GM23248 (cell line): ENCODE results near the gene ERBB4. TPM values are rescaled to one million over a fixed set of nuclear protein-coding genes. Genes with fewer than 3 reads are reported as not detected.

Experiments used
- DNase-seq: peaks from one replicate; pipeline ENCODE4 v3.0.0-alpha.2; 2015
- H2AFZ ChIP-seq: fragments of 200-600 bp; sonication (generic); 2 replicates; pipeline ENCODE4 v1.6.1; 2016; ENCODE audit warnings: antibody characterized with exemption
- H3F3A ChIP-seq: fragments of 200-600 bp; sonication (generic); 2 replicates; pipeline ENCODE4 v1.6.1; 2016; ENCODE audit warnings: mild to moderate bottlenecking, antibody characterized with exemption, mixed run types; ENCODE audit not compliant: insufficient read depth
- H3K27ac ChIP-seq: fragments of 200-600 bp; sonication (generic); 2 replicates; pipeline ENCODE4 v1.5.1; 2016; ENCODE audit warnings: mild to moderate bottlenecking
- H3K27me3 ChIP-seq: fragments of 200-600 bp; sonication (generic); replicated peaks from 2 replicates; pipeline ENCODE4 v1.6.1; 2016; ENCODE audit warnings: mild to moderate bottlenecking; ENCODE audit not compliant: insufficient read depth
- H3K36me3 ChIP-seq: fragments of 200-600 bp; sonication (generic); 2 replicates; pipeline ENCODE4 v1.6.1; 2016; ENCODE audit warnings: low read depth, mild to moderate bottlenecking
- H3K4me1 ChIP-seq: fragments of 200-600 bp; sonication (generic); 2 replicates; pipeline ENCODE4 v1.6.1; 2016; ENCODE audit warnings: mild to moderate bottlenecking; ENCODE audit not compliant: insufficient read depth
- H3K4me2 ChIP-seq: fragments of 200-600 bp; sonication (generic); one replicate; pipeline ENCODE4 v1.6.1; 2016; ENCODE audit warnings: mild to moderate bottlenecking; ENCODE audit not compliant: unreplicated experiment
- H3K4me3 ChIP-seq: fragments of 200-600 bp; sonication (generic); 2 replicates; pipeline ENCODE4 v1.5.1; 2016; ENCODE audit warnings: mild to moderate bottlenecking
- H3K79me2 ChIP-seq: fragments of 200-600 bp; sonication (generic); 2 replicates; pipeline ENCODE4 v1.6.1; 2016; ENCODE audit warnings: mild to moderate bottlenecking; ENCODE audit not compliant: insufficient read depth
- H3K9ac ChIP-seq: fragments of 200-600 bp; sonication (generic); 2 replicates; pipeline ENCODE4 v1.6.1; 2016; ENCODE audit warnings: mild to moderate bottlenecking
- H3K9me2 ChIP-seq: fragments of 200-600 bp; sonication (generic); 2 replicates; pipeline ENCODE4 v1.6.1; 2016; ENCODE audit warnings: mixed run types, mild to moderate bottlenecking, moderate library complexity; ENCODE audit not compliant: insufficient read depth
- H3K9me3 ChIP-seq: fragments of 200-600 bp; sonication (generic); one replicate; pipeline ENCODE4 v1.6.1; 2017; ENCODE audit warnings: low read depth
- H4K20me1 ChIP-seq: fragments of 200-600 bp; sonication (generic); 2 replicates; pipeline ENCODE4 v1.6.0; 2016; ENCODE audit not compliant: insufficient read depth
- EZH2 ChIP-seq: fragments of 200-600 bp; sonication (generic); IDR thresholded peaks from 2 replicates; pipeline ENCODE4 v1.6.1; 2018; ENCODE audit warnings: antibody characterized with exemption, mild to moderate bottlenecking; ENCODE audit not compliant: insufficient read depth, poor library complexity, severe bottlenecking
- EZH2phosphoT487 ChIP-seq: fragments of 200-600 bp; sonication (generic); IDR thresholded peaks from 2 replicates; pipeline ENCODE4 v1.6.1; 2018; ENCODE audit warnings: antibody characterized with exemption, moderate library complexity, mild to moderate bottlenecking, low read depth; ENCODE audit not compliant: insufficient read depth
- WGBS, 2 experiments: methylation state at CpG; one replicate each; pipeline ENCODE4 v1.1.6; 2015 to 2017; ENCODE audit warnings: low lambda C conversion rate in 2 of 2, low coverage in 1 of 2; ENCODE audit errors: missing lambda C conversion rate in 2 of 2; 5-methylcytosine and 5-hydroxymethylcytosine counted together
- in situ Hi-C: fragments of 300-500 bp; cut with MboI; formaldehyde crosslinking; loops from 2 replicates; pipeline ENCODE4 v1.15.0; 2020
- polyA plus RNA-seq: library from polyadenylated mRNA; unstranded; fragments of >200 nt; fragmentation: Nextera tagmentation; extraction: Ambion mirVana; gene quantifications from 2 replicates; pipeline ENCODE4 v1.2.1, GENCODE V29; 2016
- total RNA-seq: library from RNA; depleted of rRNA; stranded (reverse); fragments of >200 nt; shearing (Covaris generic); gene quantifications from 2 replicates; pipeline ENCODE4 v1.2.3, GENCODE V29; 2014

Gene ERBB4
- total and polyA plus RNA-seq, 2 experiments from 2014 or later = not detected

- no peaks in the 10 kb centered on the region for H3K27me3 ChIP-seq
- H3F3A ChIP-seq = no peaks in the 10 kb centered on the region
- in situ Hi-C loops = no loop called here
- DNase-seq = peak; percentile 2
- H3K9ac ChIP-seq = no peak overlapping the region
- peaks cover 12% of the 10 kb centered on the region; the same call in 1 of the 2 replicates for H3K4me1 ChIP-seq
- TF ChIP-seq EZH2phosphoT487 = no peak
- TF ChIP-seq EZH2 = no peak
- H4K20me1 ChIP-seq = no peaks in the 10 kb centered on the region
- H3K4me3 ChIP-seq = no peak overlapping the region
- no peaks in the 10 kb centered on the region for H3K9me2 ChIP-seq
- H3K36me3 ChIP-seq = no peaks in the 10 kb centered on the region
- H3K27ac ChIP-seq = no peak overlapping the region
- no peak overlapping the region for H3K4me2 ChIP-seq
- no peak overlapping the region for H2AFZ ChIP-seq
- no peaks in the 10 kb centered on the region for H3K79me2 ChIP-seq
- 33 to 40% methylated on average over 4 of the region's 4 CpGs for WGBS, 2 experiments
- no peaks in the 10 kb centered on the region for H3K9me3 ChIP-seq
Observed at GRCh38 chr2:212337486-212338343, 200.9 kb downstream of the ERBB4 start.

- Histone ChIP-seq H3K4me2 (no peak overlapping the region), H3K36me3 (no peaks in the 10 kb centered on the region), H3K9ac (no peak overlapping the region), H3K79me2 (no peaks in the 10 kb centered on the region), H2AFZ (no peak overlapping the region), H3K9me3 (no peaks in the 10 kb centered on the region), H3K27me3 (no peaks in the 10 kb centered on the region), H3K9me2 (no peaks in the 10 kb centered on the region), H4K20me1 (no peaks in the 10 kb centered on the region), H3K4me3 (no peak overlapping the region), H3F3A (no peaks in the 10 kb centered on the region), H3K27ac (no peak overlapping the region), H3K4me1 (peaks cover 12% of the 10 kb centered on the region; the same call in 1 of the 2 replicates)
- 17 to 33% methylated on average over 2 of the region's 2 CpGs for WGBS, 2 experiments
- peak; percentile 6 for DNase-seq
- in situ Hi-C loops = no loop called here
- TF ChIP-seq EZH2phosphoT487 (no peak), EZH2 (no peak)
Observed at GRCh38 chr2:212337036-212337435, 201.6 kb downstream of the ERBB4 start.

DNA sequence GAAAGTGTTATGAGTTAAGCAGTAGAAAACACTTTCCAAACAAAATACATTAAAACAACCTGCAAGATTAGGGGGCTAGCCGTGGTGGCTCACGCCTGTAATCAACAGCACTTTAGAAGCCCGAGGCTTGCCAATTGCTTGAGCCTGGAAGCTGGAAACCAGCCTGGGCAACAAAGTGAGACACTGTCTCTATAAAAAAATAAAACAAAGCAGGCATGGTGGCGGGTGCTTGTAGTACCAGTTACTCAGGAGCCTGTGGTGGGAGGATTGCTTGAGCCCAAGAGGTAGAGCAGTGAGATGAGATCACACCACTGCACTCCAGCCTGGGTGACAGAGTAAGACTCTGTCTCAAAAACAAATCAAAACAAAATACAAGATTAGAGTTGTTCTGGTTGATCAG, 208.3 kb downstream of the ERBB4 start:
- Histone ChIP-seq H3K36me3 (no peaks in the 10 kb centered on the region), H3K9me2 (no peaks in the 10 kb centered on the region), H2AFZ (no peak overlapping the region), H3K9me3 (no peaks in the 10 kb centered on the region), H3K9ac (no peak overlapping the region), H4K20me1 (no peaks in the 10 kb centered on the region), H3K4me1 (no peaks in the 10 kb centered on the region), H3K4me2 (no peak overlapping the region), H3K4me3 (no peak overlapping the region), H3K27me3 (no peaks in the 10 kb centered on the region), H3F3A (no peaks in the 10 kb centered on the region), H3K79me2 (no peaks in the 10 kb centered on the region), H3K27ac (no peak overlapping the region)
- DNase-seq = peak; percentile 1
- 29 to 35% methylated on average over 4 of the region's 4 CpGs for whole genome bisulfite sequencing, 2 experiments
- in situ Hi-C loops = no loop called here
- TF ChIP-seq EZH2 (no peak), EZH2phosphoT487 (no peak)

DNA sequence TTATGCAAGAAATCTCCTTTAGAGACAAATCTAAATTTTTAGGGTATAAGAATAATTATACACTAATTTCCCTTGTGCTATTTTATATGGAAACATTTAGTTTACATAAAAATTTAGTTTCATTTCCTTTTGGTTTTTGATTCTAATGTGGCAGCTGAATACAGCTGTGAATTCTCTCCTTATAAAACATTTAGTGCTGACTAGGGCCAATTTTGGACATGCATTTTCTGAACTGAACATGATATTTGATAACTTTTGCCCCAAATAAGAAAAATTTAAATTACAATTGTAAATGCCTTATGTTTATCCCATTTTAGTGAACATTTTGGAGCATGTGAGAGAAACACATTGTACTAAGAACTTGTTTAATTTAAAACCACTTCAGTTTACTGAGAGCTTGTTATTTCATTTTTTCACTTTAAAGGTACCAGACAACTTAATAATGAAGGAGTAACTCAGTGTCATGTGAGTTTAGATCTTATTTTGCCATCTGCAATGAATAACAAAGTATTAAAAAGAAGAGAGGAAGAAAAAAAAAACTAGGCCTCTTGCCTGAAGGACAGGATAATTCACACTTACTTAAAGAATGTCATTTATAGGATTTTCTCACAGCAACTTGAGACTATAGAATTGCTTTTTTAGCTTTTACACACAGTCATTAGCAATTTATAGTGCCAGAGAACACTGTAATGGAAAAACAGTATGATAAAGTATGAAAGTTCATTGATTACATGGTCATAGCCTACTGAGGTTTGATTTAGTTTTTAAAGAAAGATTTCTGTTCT, 209.7 kb downstream of the ERBB4 start:
- Histone ChIP-seq H3K4me2 (no peak overlapping the region), H3K9ac (no peak overlapping the region), H3K9me3 (no peaks in the 10 kb centered on the region), H3K4me3 (no peak overlapping the region), H3K4me1 (no peaks in the 10 kb centered on the region), H2AFZ (0 out of 2 replicates have a peak overlapping the region, but pooled peaks have one; percentile 24), H3K36me3 (no peaks in the 10 kb centered on the region), H3K27ac (no peak overlapping the region), H3K27me3 (no peaks in the 10 kb centered on the region), H3K79me2 (no peaks in the 10 kb centered on the region), H3F3A (no peaks in the 10 kb centered on the region), H3K9me2 (no peaks in the 10 kb centered on the region), H4K20me1 (no peaks in the 10 kb centered on the region)
- in situ Hi-C loops = no loop called here
- TF ChIP-seq EZH2 = no peak
- TF ChIP-seq EZH2phosphoT487 = no peak
- DNase-seq = no peak
